IPS-20b (cell line): ENCODE results near the gene CCDC178.

Experiments used
- H3K27ac ChIP-seq: one replicate; pipeline ENCODE4 v1.5.1; 2013; ENCODE audit warnings: low read length
- H3K27me3 ChIP-seq: 2 replicates; pipeline ENCODE4 v1.6.1; 2013; ENCODE audit warnings: mild to moderate bottlenecking, low read length, inconsistent platforms; ENCODE audit not compliant: insufficient read depth
- H3K36me3 ChIP-seq: 2 replicates; pipeline ENCODE4 v1.6.1; 2013; ENCODE audit warnings: low read depth, mild to moderate bottlenecking, inconsistent platforms, low read length, moderate library complexity; ENCODE audit not compliant: insufficient read depth
- H3K4me1 ChIP-seq: 2 replicates; pipeline ENCODE4 v1.6.1; 2013; ENCODE audit warnings: mild to moderate bottlenecking, control low read depth, inconsistent platforms, low read length, moderate library complexity; ENCODE audit not compliant: insufficient read depth
- H3K4me3 ChIP-seq: 2 replicates; pipeline ENCODE4 v1.5.1; 2013; ENCODE audit warnings: mild to moderate bottlenecking, low read length, inconsistent platforms
- H3K9ac ChIP-seq: 2 replicates; pipeline ENCODE4 v1.6.1; 2013; ENCODE audit warnings: low read depth, mild to moderate bottlenecking, inconsistent platforms, low read length, moderate library complexity
- H3K9me3 ChIP-seq: 2 replicates; pipeline ENCODE4 v1.6.1; 2013; ENCODE audit warnings: mild to moderate bottlenecking, low read depth, low read length, inconsistent platforms; ENCODE audit not compliant: insufficient read depth

Gene CCDC178

DNA sequence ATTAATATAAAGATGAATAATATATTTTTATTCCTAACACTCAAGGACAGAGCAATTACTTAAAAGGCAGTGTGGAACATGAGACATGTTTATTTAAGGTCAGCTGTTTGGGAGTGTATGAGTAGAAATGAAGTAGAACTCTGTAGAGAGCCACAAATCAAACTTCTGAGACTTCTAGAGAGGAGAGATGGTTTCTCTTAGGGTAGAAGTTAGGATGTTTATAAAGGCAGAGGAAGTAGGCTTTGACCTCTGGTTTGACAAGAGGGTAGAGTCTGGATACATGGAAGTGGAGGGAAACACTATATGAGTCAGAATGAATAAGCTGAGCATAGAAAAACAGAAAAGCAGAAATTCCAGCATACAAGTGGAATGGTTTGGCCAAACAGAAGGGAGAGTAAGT lies 405.6 kb downstream of the CCDC178 start:
- Histone ChIP-seq H3K27ac (no peak overlapping the region), H3K36me3 (no peaks in the 10 kb centered on the region), H3K27me3 (no peaks in the 10 kb centered on the region), H3K9me3 (peaks cover 7% of the 10 kb centered on the region), H3K4me3 (no peak overlapping the region), H3K4me1 (no peaks in the 10 kb centered on the region), H3K9ac (no peak overlapping the region)

DNA sequence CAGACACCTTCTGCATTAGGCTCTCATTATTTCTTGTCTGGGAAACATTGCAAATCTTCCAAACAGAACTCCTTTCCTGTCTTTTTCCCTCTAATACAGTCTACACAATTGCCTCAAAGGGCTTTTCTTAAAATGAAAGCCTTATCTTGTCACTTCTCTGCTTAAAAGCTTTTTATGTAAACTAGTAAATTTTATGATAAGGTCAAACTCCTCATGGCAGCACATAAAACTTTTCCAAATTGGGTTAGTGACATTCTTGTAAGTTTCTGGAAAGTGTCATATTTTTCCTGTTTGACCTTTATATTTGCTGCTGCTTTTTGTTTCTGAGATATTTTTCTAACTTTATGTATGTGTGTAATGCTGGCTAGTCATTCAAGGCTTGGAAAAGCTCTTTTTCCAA lies 406.3 kb downstream of the CCDC178 start:
- Histone ChIP-seq H3K36me3 (no peaks in the 10 kb centered on the region), H3K9me3 (no peaks in the 10 kb centered on the region; the same call in 1 of the 2 replicates), H3K4me1 (no peaks in the 10 kb centered on the region), H3K9ac (no peak overlapping the region), H3K4me3 (no peak overlapping the region), H3K27ac (no peak overlapping the region), H3K27me3 (no peaks in the 10 kb centered on the region)

DNA sequence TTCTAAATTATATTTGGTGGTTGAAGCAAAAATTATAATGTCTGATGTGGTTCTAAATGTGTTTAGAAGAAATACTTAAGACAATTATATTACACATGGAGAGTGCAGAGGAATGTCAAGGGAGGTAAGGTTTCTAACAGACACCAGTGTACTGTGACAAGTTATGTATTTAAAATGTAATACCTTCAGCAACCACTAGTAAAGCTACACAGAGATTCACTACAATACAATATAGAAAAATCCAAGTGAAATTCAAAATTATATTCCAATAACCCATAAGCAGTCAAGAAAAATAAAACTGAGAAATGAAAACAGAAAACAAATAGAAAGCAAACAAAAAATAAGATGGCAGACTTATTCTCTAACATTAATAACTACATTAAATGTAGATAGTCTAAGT lies 418.2 kb downstream of the CCDC178 start:
- H3K27ac ChIP-seq: no peak overlapping the region
- no peaks in the 10 kb centered on the region for H3K27me3 ChIP-seq
- H3K4me1 ChIP-seq: no peaks in the 10 kb centered on the region
- H3K36me3 ChIP-seq: no peaks in the 10 kb centered on the region
- no peak overlapping the region for H3K4me3 ChIP-seq
- H3K9ac ChIP-seq: no peak overlapping the region
- no peaks in the 10 kb centered on the region for H3K9me3 ChIP-seq

DNA sequence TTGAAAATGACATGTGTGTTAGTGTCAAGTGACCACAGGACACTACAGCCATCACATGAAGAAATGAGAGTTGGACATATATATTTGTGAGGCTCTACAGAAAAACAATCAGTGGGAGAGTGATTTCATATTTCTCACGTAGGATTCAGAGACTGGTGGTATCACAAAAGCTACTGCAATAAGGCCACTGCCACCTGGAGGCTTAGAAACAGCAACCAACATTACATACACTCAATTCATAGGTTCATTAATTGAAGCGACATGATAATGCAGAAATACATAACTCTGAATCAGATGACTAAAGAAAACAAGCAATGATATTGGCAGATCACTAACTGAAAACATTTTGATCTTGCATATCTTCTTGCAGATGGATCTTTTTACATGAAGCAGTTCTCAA lies 419.6 kb downstream of the CCDC178 start:
- Histone ChIP-seq H3K9me3 (no peaks in the 10 kb centered on the region), H3K27me3 (no peaks in the 10 kb centered on the region), H3K9ac (no peak overlapping the region), H3K4me3 (no peak overlapping the region), H3K4me1 (no peaks in the 10 kb centered on the region), H3K36me3 (no peaks in the 10 kb centered on the region), H3K27ac (no peak overlapping the region)

DNA sequence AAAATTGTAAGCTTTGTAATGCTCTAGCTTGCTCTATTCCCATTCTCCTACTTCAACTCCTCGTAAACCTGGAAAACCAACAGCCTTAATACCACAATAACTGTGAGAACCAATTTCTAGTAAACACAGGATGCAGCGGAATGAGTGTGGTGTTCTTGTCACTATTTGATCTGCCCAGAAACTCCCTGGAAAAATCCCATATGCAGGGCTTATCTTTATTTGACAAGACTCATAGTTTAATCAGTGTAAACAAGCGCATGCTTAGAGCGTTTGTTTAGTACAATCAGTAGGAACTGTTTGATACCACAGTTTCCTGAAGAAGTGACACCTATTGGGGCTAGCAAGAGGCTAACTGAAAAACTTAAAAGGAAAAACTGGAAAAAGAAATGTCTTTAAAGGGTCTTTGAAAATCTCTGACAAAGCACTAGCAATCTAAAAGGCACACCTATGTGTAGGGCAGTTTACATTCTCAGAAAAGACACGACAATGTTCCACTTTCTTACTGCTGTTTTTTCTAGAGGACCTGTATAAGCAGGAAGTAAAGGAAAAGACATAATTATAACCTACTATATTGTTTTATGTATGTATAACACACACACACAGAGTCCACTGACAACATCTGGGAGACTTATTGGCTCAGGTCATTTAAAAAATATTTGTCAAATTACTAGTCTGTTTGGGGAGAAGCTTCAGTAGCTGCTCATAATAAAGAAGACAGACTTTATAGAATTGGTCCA lies 426.3 kb downstream of the CCDC178 start:
- H3K4me3 ChIP-seq: no peak overlapping the region

DNA sequence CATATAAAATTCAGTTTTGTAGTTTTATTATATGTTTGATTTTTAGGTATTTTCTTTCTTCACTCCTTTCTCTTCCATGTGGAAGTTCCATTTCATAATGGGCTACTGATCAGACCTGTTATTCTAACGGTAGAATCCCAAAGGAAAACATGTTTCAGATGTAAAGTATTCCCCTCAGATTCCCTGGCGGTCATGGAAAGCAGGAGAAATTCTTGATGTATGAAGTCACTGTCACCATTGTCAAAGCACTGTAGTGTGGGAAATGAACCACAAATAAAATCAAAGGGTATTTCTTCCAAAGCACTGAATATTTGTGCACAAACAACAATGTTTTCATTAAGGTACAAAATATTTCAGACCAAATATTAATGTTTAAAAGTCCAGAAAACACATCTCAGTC lies 430.4 kb downstream of the CCDC178 start:
- Histone ChIP-seq H3K9me3 (no peaks in the 10 kb centered on the region), H3K27ac (peak overlapping the region; percentile 24), H3K4me1 (peaks cover 17% of the 10 kb centered on the region), H3K36me3 (no peaks in the 10 kb centered on the region), H3K9ac (no peak overlapping the region), H3K27me3 (no peaks in the 10 kb centered on the region), H3K4me3 (no peak overlapping the region)

More for the DNA sequence above, 426.3 kb downstream of the CCDC178 start:
- Histone ChIP-seq H3K9ac (no peak overlapping the region), H3K27ac (no peak overlapping the region), H3K9me3 (no peaks in the 10 kb centered on the region), H3K4me1 (peaks cover 17% of the 10 kb centered on the region), H3K36me3 (no peaks in the 10 kb centered on the region), H3K27me3 (no peaks in the 10 kb centered on the region)

DNA sequence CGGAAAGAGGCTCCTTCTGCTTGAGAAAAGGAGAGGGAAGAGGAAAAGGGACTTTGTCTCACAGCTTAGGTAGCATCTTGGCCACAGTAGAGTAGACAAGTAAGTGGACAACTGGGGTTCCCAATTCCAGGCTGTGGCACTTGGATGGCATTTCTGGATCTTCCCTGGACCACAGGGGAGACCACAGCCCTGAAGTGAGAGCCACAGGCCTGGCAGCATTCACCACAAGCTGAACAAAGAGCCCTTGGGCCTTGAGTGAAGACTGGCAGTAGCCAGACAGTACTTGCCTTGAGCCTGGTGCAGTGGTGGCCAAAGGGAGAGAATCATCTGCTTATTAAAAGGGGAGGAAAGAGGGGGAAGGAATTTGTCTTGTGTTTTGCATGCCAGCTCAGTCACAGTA lies 441.6 kb downstream of the CCDC178 start:
- H3K4me3 ChIP-seq: no peak overlapping the region
- no peaks in the 10 kb centered on the region for H3K27me3 ChIP-seq
- no peaks in the 10 kb centered on the region for H3K9me3 ChIP-seq
- no peaks in the 10 kb centered on the region for H3K4me1 ChIP-seq
- no peaks in the 10 kb centered on the region for H3K36me3 ChIP-seq
- no peak overlapping the region for H3K27ac ChIP-seq
- H3K9ac ChIP-seq: no peak overlapping the region

DNA sequence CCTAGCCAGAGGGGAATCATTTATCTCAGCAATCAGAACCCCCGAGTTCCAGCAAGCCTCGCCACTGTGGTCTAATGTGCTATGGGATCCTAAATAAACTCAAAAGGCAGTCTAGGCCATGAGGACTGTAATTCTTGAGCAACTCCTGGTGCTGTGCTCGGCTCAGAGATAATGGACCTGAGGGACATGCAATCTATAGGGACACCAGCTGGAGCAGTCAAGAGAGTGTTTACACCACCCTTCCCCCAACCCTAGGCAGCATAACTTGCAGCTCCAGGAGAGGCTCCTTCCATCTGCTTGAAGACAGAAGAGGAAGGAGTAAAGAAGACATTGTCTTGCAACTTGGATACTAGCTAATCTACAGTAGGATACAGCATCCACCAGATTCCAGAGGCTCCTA lies 442.2 kb downstream of the CCDC178 start:
- Histone ChIP-seq H3K9ac (no peak overlapping the region), H3K36me3 (no peaks in the 10 kb centered on the region), H3K4me3 (no peak overlapping the region), H3K9me3 (no peaks in the 10 kb centered on the region), H3K4me1 (no peaks in the 10 kb centered on the region), H3K27ac (no peak overlapping the region), H3K27me3 (no peaks in the 10 kb centered on the region)

DNA sequence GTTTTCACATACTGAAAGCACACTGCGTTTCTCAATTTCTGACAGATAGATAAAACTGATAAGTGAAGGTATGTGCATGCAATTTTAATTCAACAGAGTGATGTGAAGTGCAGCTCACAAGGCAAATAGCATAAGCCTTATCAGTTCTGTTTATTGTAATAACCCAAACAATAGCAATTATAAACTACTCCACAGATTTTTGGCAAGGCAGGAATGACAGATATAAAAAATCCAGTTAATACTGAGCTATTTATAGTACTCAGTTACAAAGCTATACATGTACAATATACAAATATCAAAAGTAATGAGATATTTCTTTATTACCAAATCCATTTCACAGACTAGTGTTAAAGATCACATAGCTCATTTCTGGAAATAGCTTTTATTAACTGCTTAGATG lies 456.8 kb downstream of the CCDC178 start:
- Histone ChIP-seq H3K9ac (no peak overlapping the region), H3K4me1 (no peaks in the 10 kb centered on the region), H3K4me3 (no peak overlapping the region), H3K27me3 (no peaks in the 10 kb centered on the region), H3K27ac (no peak overlapping the region), H3K9me3 (no peaks in the 10 kb centered on the region), H3K36me3 (no peaks in the 10 kb centered on the region)

DNA sequence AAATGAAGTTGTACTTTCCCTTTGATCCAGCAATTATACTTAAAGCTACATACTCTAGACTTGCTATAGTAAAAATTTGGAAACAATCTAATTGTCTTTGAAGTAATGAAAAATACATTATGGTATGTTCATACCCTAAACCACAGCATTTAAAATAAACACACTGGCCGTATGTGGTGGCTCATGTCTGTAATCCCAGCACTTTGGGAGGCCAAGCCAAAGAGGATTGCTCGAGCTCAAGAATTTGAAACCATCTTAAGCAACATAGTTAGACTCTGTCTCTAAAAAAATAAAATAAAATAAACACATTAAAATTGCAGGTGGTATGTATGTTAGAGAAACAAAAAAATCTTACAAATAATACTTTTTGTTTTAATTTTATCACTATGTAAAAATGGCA lies 459.6 kb downstream of the CCDC178 start:
- Histone ChIP-seq H3K27ac (no peak overlapping the region), H3K4me3 (no peak overlapping the region), H3K4me1 (no peaks in the 10 kb centered on the region; the same call in 1 of the 2 replicates), H3K9me3 (no peaks in the 10 kb centered on the region), H3K27me3 (no peaks in the 10 kb centered on the region), H3K36me3 (no peaks in the 10 kb centered on the region), H3K9ac (no peak overlapping the region)

DNA sequence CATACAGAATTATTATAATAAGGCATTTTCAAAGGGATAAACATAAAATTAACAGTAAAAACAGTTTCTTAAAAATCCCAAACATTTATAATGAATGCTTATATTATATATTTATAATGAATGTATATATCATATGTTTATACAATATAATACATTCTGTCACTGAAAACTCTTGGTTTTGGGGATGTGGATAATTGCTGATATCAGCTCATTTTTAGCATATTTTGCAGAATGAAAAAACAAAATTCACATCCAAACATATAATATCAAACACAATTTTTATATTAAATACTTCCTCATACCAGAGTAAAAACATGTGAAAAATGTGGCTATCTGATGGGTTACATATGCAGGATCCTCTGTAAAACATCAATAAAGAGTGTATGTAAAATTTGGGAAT lies 465.0 kb downstream of the CCDC178 start:
- Histone ChIP-seq H3K4me3 (no peak overlapping the region), H3K36me3 (no peaks in the 10 kb centered on the region), H3K4me1 (no peaks in the 10 kb centered on the region; the same call in 1 of the 2 replicates), H3K27ac (no peak overlapping the region), H3K9me3 (no peaks in the 10 kb centered on the region), H3K9ac (no peak overlapping the region), H3K27me3 (no peaks in the 10 kb centered on the region)

DNA sequence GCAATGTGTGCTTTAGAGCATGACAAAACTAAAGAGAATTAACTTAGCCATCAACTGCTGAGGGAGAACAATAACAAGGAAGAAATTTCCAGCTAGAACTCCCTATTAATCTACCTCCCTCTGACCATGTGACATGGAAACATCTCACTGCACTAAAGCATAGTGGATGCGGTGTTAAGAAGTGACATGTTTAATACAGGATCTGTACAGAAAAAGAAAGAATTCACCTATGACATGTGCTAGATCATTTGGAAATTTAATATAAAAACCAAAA lies 465.4 kb downstream of the CCDC178 start:
- Histone ChIP-seq H3K4me1 (no peaks in the 10 kb centered on the region; the same call in 1 of the 2 replicates), H3K9me3 (no peaks in the 10 kb centered on the region), H3K36me3 (no peaks in the 10 kb centered on the region), H3K27ac (no peak overlapping the region), H3K27me3 (no peaks in the 10 kb centered on the region), H3K9ac (no peak overlapping the region), H3K4me3 (no peak overlapping the region)
